ENCODE measurements around the gene MX2.

DNA sequence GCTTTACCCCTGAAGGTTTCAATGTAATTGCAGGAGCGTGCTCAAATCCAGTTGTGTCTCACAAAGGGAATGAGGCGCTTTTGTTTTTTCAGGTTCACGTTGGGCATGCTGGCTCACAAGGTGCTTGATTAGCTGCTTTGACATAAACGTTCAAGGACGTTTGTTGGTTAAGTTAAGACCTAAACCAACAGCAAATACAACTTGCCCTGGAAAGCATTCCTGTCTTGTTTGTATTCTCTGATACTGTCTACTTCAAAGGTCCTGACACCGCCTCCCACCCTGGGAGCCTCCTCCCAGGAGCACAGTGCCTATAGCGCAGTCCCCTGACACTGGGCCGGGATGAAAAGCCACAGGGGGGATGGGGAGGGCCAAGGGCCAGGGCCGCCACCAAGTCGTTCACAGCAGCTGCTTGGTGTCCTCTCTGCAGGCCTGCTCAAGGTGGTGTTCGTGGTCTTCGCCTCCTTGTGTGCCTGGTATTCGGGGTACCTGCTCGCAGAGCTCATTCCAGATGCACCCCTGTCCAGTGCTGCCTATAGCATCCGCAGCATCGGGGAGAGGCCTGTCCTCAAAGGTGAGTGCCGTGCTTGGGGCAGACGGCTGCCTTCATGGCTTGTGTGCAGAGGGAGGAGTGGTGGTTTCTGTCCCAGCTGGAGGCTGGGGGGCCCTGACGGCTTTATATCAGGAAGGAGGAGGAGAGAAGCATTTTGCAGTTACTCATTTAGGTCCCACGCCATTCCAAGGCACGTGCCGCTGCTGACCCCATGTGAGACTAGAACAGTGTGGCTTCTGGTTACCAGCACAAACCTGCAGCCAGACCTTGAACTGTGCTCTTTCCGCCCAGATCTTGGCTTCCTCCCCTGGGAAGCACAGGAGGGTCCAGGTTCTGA is 39.1 kb upstream of the MX2 start:
- TF ChIP-seq, protein P1, sequence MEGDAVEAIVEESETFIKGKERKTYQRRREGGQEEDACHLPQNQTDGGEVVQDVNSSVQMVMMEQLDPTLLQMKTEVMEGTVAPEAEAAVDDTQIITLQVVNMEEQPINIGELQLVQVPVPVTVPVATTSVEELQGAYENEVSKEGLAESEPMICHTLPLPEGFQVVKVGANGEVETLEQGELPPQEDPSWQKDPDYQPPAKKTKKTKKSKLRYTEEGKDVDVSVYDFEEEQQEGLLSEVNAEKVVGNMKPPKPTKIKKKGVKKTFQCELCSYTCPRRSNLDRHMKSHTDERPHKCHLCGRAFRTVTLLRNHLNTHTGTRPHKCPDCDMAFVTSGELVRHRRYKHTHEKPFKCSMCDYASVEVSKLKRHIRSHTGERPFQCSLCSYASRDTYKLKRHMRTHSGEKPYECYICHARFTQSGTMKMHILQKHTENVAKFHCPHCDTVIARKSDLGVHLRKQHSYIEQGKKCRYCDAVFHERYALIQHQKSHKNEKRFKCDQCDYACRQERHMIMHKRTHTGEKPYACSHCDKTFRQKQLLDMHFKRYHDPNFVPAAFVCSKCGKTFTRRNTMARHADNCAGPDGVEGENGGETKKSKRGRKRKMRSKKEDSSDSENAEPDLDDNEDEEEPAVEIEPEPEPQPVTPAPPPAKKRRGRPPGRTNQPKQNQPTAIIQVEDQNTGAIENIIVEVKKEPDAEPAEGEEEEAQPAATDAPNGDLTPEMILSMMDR (IDR thresholded peaks at IDR 0.05) = no peak
- TF ChIP-seq POLR2A (IDR thresholded peaks at IDR 0.05) = no peak
- TF ChIP-seq POLR2AphosphoS5 (IDR thresholded peaks at IDR 0.05) = no peak
- no peak for TF ChIP-seq EP300 (IDR thresholded peaks at IDR 0.05)
